HG03457 (cell line): ENCODE results near the gene LMCD1.

Source experiments
- ATAC-seq: cut with Tn5 transposase; IDR thresholded peaks from one replicate; pipeline ENCODE4 v1.9.1; 2021; ENCODE audit warnings: moderate number of reproducible peaks; ENCODE audit not compliant: unreplicated experiment

LMCD1 gene, protein sequence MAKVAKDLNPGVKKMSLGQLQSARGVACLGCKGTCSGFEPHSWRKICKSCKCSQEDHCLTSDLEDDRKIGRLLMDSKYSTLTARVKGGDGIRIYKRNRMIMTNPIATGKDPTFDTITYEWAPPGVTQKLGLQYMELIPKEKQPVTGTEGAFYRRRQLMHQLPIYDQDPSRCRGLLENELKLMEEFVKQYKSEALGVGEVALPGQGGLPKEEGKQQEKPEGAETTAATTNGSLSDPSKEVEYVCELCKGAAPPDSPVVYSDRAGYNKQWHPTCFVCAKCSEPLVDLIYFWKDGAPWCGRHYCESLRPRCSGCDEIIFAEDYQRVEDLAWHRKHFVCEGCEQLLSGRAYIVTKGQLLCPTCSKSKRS

DNA sequence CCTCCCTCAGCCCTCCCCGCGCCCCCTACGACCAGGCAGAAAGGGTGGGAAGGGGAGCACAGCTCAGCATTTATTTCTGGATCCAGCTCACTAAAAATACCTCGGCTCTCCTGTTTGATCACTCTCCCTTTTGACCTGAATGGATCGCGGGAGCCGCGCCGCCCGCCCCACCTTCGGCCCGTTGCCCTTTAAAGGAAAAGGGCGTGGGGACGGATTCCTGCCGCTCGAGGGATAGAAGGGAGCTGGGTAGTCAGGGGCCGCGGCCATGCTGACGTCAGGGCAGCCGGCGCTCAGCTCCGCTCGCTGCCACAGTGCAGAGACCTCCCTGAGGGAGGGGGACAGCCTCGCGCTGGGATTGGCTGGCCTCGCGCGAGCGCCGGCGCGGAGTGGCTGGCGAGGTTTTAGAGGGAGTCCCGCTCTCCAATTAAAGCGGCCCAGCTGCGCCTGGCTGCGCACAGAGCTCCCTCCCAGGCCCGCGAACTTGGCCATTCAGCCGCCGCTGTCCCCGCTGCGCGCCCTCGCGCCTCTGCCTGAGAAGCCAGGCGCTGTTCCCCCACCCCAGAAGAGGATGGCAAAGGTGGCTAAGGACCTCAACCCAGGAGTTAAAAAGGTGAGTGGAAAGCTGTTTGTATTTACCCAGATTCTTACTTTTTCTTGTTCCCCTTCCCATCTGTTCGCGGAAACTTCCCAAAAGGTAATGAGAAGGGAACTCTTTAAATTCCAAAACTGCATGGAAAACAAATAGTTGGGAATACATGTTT lies at the start of gene LMCD1:
LMCD1 (plus strand) TSS at position 453 of the 761 bp plus-strand sequence; CDS start at position 569, 116 bp downstream.
- ATAC-seq, result peak; percentile 98

DNA sequence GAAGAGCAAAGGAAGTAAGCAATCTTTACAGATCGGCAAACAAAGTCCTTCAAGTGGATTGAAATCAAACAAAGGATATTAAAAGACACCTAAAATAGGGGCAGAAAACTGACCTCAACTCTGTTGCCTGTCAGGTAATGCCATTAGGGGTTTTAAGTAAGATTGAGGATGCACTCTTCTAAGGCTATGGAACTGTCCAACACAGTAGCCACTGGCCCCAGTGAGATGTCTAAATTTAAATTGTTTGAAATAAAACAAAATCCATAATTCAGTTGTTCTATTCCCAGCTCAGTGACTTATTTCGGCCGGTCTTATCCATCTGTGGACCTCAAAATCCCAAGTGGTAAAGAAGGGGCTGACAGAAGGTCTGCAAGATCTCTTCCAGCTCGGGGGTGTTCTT lies 49.5 kb upstream of the LMCD1 start:
- no peak for ATAC-seq

DNA sequence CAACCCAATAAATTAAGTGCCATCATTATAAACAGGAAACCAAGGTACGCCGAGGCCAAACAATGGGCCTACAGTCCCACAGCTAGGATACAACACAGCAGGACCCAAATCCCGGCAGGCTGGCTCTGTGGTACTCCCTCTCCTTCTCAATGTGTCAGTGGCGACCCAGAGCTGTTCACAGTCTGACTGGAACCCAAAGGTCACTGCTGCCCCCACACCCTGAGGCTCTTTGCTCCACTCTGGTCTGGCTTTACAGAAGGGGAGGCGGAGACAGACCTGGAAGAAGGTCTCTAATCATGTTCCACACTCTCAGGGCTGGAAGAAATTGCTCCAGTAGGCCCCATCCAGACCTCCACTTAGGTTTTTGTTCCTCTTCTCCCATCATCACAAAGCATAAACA lies 48.5 kb upstream of the LMCD1 start:
- no peak for ATAC-seq

DNA sequence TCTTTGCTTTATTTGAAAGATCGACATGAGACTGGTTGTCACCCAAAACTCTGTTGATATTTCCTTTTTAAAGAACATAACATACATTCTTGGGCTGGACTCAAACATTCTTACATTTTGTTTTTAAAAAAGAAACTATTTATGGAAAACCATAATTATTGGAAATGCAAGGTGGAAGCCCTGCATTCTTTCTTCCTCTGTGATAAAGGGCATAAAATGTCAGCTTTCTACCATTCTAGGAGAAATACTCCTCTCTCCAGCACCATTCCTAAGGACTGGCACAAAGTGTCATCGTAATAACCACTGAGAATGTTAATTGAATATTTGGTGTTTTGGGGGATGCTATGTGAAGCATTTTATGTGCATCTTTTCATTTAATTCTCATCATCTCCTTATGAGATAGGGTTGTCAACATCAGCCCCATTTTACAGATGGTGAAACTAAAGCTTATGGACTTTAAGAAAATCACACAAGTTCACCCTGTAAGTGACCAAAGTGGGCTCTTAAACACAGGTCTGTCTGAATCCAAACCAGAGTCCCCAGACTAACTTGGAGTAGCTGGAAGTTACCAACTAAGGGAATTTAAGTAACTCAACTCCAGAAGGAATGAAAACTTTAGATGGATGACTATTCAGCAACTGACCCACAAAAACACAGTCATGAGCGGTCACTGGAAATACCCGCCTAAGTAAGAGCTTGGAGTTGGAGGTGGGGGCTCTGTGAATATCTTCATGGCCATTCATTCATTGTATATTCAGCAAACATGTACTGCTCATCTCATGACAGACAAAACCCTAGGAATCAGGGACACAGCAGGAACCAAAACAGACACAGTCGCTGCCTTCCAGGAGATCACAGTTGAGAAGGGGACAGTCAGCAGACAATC lies 45.9 kb upstream of the LMCD1 start:
- no peak for ATAC-seq

DNA sequence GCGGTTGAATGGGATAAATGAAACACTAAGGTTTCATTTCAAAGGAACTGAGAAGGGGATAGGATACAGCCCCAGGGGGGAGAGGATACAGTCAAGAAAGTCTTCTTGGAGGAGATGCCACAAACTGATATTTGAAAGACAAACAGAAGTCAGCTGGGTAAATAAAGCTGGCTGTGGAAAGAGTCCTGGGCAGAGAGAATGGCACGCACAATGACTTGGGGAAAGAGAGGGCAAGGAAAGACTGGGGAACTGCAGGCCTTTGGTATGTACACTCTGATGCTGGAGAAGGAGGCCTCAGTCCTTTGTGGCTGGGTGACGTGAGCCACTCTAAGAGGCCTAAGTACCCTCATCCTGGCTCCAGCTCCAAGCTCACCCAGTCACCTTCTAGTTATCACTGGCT lies 45.2 kb upstream of the LMCD1 start:
- ATAC-seq, result no peak

DNA sequence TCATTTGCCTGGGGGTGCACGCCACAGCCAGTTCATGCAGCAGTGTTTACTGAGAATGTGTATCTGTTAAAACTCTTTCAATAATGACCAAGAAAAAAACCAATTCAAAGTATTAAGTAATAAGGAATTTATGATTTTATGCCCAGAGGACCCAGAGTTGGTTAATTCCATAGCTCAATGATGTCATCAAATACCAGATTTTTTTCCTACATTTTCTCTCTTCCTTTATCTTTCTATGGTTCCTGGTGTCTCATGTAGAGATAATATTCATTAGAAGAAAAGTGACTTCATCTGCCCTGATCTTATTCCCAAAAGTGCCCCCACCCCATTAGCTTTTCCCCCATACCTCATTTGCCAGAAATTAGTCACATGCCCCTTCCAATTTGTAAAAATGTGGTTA lies 44.6 kb upstream of the LMCD1 start:
- no peak for ATAC-seq

DNA sequence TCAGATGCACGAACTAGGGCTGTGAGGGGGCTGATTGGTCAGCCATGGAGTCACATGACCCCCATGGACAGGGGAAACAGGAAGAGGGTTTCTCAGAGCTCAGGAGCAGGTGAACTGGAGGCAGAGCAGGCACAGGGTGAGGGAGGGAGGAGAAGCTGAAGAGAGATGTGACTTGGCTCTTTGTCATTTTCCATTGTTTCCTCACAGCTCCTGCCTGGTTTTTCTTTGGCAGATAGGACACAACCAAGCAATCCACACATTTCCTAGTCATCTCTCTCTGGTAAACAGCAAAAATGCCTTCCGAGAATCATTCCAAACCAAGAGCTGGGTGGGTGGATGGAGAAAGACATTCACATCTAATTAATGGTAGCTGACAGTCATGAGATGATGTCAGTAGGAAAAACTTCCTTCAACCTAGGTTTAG lies 43.4 kb upstream of the LMCD1 start:
- ATAC-seq, result no peak

DNA sequence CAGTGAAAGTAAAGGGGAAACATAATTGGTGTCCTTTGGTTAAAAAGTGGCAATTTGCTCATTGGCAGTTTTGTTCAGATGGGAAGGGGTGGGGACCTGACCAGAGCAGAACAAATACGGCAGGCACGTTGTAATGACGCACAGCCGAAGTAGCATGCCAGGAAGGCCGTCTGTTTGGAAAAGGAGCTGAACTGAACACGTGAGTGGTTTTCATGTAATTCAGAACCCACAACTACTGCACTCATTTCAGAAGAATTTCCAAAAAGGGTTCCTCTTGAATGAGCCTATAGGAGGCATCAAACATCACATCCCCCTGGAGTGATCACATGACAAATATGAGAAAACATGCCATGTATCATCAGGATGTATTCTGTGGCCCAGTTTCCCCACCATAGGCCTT lies 42.9 kb upstream of the LMCD1 start:
- ATAC-seq, result no peak

DNA sequence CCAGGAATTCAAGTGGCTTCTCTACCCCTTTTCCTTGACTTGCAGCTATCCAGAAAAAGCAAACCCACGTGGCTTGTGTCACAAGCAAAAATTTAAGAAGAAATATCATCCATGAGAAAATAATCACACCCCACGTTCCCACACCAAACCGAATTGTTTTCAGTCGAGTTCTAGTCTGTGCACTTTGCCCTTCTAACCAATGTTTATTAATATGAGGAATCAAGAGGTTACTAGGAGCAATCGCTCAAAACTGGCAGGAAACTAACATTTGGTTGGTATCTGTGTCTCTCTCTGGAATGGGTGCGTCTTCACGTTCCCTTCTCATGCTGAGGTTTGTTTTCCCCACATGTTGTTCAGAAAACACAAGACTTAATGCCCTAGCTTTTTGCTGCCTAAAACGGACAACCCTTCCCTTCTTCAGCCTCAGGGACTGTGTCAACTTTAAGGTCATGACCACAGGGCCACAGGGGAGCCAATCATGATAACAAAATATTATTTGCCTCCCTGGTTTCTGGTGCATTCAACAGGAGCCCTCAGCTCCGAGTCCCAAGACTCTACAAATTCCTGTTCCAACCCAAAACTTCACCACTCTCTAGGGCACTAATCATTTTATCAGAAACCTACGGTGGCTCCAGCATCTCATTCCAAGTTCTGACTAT lies 41.4 kb upstream of the LMCD1 start:
- ATAC-seq, result no peak

DNA sequence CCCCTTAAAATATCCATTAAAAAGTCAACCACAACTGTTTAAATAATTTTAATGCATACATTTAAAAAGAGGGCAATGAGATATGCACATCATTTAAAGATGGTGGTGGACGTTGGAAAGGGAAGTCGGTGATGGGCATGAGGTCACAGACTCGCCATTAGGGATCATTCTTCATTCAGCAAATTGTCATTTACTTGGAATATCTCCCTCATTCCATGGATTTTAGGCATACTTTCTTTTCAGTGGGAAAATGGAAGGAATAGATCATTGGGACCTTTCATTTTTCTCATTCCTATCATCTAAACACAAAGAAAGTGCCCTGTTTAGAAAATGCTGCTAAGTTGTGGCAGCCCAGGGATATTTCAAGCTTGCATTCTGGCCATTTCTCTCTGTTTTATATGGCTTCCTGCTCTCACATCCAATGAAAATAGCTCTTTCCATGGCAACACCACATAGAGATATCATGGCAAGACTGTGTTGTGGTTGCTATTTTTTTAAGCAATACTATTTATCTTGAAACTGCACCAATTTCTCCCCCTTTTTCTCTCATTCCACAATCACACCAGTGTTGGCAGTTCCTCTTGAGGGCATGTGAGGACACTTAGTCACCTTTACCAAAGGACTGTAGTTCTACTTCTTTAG lies 40.7 kb upstream of the LMCD1 start:
- ATAC-seq, result no peak

DNA sequence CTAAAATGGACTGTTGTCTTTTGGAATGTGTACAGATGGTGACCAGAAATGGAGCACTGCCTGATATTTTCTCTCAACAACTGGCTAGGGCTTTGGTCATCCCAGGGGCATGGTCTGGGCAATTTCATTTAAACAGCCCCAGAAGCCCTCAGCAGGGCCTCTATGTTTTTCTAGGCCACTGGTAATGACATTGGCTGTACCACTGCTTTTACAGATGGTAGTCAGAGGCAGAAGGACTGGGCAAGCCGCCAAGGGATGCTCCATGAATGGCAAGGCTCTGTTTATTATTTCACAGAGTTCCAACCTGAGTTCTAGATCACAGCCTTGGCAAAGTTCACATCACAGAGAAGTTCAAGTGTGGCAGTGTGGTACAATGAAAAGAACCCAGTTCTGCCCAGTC lies 37.0 kb upstream of the LMCD1 start:
- no peak for ATAC-seq

DNA sequence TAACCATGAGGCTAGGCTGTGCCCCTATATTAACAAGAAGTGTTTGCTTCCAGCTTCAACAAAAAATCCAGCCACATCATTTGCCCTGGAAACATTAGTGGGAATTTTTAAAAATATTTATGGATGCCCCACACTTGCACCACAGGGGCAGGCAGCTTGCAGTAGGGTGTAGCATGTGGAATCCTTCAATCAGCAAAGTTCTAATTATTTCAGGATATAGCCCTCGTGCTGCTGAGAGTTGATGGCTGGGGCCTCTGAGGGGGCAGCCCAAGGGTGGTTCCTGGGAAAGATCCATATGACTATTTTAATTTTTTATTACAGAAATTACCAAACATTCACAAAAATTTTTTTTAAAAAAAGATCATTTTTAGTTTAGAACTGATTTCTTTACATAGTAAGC lies 35.1 kb upstream of the LMCD1 start:
- ATAC-seq, result no peak

DNA sequence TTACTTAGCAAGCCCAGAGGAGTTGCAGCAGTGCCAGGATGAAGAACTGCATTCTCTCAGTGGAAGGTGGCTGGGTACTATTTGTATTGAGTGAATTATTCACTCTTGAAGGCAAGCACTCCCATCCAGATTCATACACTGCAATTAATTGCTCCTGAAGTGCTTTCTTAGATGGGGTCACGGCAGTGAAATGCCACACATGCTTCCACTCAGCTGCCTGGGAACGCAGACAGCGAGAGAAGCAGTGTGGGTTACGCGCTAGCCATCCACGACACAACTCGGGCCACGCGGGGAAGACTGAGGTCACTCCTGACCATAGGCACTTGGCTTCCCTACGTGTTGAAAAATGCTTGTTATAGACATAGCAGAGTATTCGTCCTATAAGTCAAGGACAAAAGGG lies 30.8 kb upstream of the LMCD1 start:
- ATAC-seq, result no peak

DNA sequence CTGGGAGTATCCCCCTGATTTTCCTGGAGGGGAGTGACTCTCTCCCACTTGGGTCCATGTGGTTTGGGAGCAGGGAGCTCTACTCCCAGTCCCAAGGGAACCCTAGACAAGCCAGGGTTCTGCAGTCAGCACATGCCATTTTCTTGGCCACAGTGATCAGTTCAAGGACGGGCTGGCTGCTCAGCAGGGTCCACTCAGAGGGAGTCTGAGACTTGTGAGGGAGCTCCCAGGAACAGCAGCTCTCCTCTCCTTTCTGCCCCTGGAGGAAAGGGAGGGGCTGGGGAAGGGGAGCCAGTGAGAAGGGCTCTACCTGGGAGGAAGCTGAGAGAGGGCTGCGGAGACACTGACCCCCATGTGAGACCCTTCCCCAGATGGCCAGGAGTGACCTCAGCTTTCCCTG lies 29.1 kb upstream of the LMCD1 start:
- ATAC-seq, result no peak

DNA sequence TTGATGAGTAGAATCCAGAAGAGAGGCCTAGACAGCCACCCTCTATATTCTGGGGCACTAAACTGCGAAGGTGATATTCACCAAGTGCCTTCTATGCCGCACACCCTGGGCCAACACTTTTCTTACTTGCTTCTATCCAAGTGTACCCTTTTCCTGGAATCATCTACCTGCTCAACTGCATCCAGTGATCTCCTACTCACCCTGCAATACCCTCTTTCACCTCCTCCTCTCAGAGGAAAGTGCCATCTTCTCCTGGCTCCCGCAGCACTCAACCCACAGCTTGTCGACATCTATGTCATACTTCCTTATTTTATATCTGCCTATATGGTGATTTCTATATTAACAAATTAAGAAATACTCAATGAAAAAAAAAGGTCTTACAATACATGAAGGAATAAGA lies 28.6 kb upstream of the LMCD1 start:
- ATAC-seq, result no peak

DNA sequence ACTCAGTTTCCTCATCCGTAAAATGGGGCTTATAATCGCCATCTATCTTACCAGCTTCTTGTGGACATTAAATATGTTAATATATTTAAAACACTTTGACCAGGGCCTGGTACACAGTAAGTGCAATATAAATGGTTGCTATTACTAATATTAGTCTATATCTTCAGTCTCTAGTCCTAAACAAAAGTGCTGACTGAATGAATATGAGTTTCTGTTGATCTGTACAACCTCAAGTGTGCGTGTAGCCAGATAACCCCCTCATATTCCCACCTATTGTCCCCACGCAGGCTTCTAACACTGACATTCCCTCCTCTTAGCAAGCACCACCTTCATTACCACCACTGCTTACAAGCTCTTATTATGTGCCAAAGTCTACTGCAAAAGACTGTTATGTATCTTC lies 27.6 kb upstream of the LMCD1 start:
- no peak for ATAC-seq

DNA sequence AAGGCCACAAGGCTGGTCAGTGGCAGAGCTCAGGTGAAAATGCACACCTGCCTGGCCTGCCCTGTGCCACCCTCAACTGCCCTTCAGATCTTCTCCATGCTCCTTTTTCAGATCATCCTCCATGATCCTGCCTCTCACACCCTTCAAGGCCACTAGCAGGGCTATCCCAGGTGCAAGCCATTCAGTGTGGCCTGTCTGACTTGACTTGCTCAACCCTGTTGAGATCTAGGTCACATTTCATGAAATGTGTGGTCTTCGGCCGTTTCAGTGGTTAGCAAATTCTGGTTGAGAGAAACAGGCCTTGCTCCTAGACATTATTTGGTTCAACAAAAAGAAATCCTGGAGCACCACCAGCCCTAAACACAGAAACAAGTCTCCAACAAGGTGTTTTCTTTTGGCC lies 26.6 kb upstream of the LMCD1 start:
- ATAC-seq, result no peak

DNA sequence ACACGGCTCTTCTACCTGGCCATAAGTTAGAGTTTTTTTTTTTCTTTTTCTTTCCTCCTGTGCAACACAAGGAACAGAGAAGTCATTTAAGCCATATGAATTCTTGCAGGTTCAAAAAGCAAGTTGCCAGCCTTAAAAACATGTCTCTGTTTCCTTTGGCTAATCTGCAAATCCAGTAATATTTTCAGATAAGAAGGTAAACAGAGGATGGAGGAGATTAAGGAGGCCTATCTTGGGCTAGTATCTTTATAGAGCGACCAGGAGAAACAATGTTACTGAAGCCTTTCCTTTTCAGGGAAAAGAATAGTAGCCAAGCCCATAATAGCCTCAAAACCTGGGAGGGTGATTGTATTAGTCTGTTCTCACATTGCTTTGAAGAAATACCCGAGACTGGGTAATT lies 20.9 kb upstream of the LMCD1 start:
- ATAC-seq, result no peak

DNA sequence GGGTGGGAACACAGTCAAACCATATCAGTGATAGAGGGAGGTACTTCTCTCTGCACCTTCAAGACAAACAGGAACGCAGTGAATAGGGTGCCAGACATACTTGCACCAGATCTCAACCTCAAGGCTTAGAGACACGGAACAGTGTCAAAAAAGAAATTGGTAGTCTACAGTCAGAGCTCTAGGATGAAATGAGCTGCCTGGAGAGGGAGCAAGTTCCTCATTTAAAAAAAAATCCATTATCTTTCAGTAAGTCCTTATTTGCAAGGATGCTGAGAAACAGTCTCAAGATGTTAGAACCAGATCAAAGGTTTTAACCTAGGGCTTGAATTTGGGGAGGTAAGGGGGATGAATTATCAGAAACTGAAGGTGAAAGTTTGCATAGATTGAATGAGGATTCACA lies 20.2 kb upstream of the LMCD1 start:
- no peak for ATAC-seq

DNA sequence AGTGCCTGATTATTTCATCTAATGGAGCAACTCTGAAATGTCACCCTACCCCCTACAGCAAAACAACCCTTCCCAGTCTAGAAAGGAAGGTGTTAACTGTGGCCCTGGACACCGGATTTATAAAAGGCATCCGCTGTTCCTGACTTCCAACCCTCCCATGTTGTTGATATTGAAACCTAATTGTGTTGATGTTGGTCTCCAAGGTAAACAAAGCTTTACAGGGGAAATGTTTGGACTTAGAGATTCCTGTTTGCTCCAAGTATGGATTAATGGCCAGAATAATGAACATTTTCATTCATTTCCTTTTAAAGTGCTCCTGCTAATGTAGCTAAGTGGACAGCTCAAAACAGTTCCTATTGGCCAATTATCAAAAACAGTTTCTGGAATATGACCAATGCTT lies 19.4 kb upstream of the LMCD1 start:
- no peak for ATAC-seq
